Esophagus squamous epithelium (tissue), 5 donors: ENCODE data around the gene DAPK1. TPM values are rescaled to one million over a fixed set of nuclear protein-coding genes. Genes with fewer than 3 reads are reported as not detected.

Experiments used
- DNase-seq: peaks from one replicate; lab custom pipeline; 2025; lab: John Stamatoyannopoulos, UW
- H3K27ac ChIP-seq, 4 donors: fragments of 200-600 bp; sonication (generic); one replicate each; pipeline ENCODE4 v1.5.1; 2016 to 2019; ENCODE audit warnings: mild to moderate bottlenecking in 1 of 4
- H3K27me3 ChIP-seq, 4 donors: fragments of 200-600 bp; sonication (generic); 1 replicate in 3 of 4; 2 replicates in 1 of 4; pipeline versions ENCODE4 v1.5.1 to v1.6.0; 2017 to 2021; ENCODE audit warnings: antibody characterized with exemption in 1 of 4
- H3K36me3 ChIP-seq, 3 donors: fragments of 200-600 bp; sonication (generic); one replicate each; pipeline ENCODE4 v1.5.1; 2016 to 2019
- H3K4me1 ChIP-seq, 3 donors: fragments of 200-600 bp; sonication (generic); one replicate each; pipeline ENCODE4 v1.5.1; 2017 to 2019
- H3K4me3 ChIP-seq, 4 donors: fragments of 200-600 bp; sonication (generic); 1 replicate in 3 of 4; 2 replicates in 1 of 4; pipeline ENCODE4 v1.5.1; 2016 to 2019; ENCODE audit warnings: mild to moderate bottlenecking in 2 of 4, moderate library complexity in 1 of 4
- H3K9me3 ChIP-seq, 3 donors: fragments of 200-600 bp; sonication (generic); one replicate each; pipeline ENCODE4 v1.5.1; 2016 to 2019
- POLR2A ChIP-seq, 4 donors: fragments of 450-650 bp; IDR thresholded peaks; one replicate each; pipeline ENCODE4 v1.6.1; 2017; ENCODE audit warnings: antibody characterized with exemption in 4 of 4, mild to moderate bottlenecking in 4 of 4, moderate library complexity in 3 of 4
- WGBS, 2 donors: methylation state at CpG; one replicate each; pipeline ENCODE4 v1.1.5; 2018; 5-methylcytosine and 5-hydroxymethylcytosine counted together
- intact Hi-C: fragments of 100-400 bp; cut with DNase I; formaldehyde crosslinking; loops from one replicate; pipeline ENCODE4 v1.15.0; 2022
- total RNA-seq, 4 donors: library from RNA; depleted of rRNA; stranded (reverse); fragments of >200 nt; gene quantifications; one replicate each; pipeline ENCODE4 v1.1.0, GENCODE V29; 2016
- TF ChIP-seq, protein P1 (sequence below), 6 experiments: fragments of 450-650 bp in 4 of 6; fragments of 200-600 bp in 2 of 6; sonication (generic) in 2 of 6; IDR thresholded peaks; one replicate each; pipeline ENCODE4 v1.5.1; 2016 to 2019; ENCODE audit warnings: antibody characterized with exemption in 6 of 6, mild to moderate bottlenecking in 4 of 6, moderate library complexity in 4 of 6
- donor health status: DM: yes; HTN: yes; CAD: no.

The DAPK1 gene
- total RNA-seq, 4 donors from 2014 or later = 2.2 to 14.5 (median 5.5) TPM

DNA sequence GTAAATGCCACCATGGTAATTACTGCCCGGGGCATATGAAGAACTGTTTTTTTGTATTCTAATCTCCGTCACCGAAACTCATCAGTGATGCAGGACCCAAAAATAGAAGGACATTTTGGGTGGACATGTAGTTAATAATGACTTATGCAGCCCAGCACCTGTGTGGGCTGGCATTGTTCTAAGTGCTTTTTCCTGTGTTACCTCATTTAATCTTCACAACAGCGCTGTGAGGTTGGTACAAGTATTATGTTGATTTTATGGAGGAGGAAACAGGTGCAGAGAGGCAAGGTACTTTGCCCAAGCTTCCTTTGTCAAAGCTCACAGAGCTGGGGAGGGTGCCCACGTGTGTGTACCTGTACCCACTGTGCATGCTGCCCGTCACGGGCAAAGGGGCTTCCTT is 58.4 kb downstream of the DAPK1 start:
- TF ChIP-seq POLR2A (IDR thresholded peaks at IDR 0.05) = no peak
- TF ChIP-seq, protein P1, sequence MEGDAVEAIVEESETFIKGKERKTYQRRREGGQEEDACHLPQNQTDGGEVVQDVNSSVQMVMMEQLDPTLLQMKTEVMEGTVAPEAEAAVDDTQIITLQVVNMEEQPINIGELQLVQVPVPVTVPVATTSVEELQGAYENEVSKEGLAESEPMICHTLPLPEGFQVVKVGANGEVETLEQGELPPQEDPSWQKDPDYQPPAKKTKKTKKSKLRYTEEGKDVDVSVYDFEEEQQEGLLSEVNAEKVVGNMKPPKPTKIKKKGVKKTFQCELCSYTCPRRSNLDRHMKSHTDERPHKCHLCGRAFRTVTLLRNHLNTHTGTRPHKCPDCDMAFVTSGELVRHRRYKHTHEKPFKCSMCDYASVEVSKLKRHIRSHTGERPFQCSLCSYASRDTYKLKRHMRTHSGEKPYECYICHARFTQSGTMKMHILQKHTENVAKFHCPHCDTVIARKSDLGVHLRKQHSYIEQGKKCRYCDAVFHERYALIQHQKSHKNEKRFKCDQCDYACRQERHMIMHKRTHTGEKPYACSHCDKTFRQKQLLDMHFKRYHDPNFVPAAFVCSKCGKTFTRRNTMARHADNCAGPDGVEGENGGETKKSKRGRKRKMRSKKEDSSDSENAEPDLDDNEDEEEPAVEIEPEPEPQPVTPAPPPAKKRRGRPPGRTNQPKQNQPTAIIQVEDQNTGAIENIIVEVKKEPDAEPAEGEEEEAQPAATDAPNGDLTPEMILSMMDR (IDR thresholded peaks at IDR 0.05) = no peak

GRCh38 chr9:87556821-87557220 is 59.2 kb downstream of the DAPK1 start:
- no peaks in the 10 kb centered on the region for H3K36me3 ChIP-seq
- intact Hi-C loops = no loop called here
- peak overlapping the region in 2 of 4 donors; percentile 4 to 36 for H3K27ac ChIP-seq
- 64 to 69% methylated on average over 6 of the region's 6 CpGs for WGBS, 2 donors
- no peak for TF ChIP-seq POLR2A (IDR thresholded peaks at IDR 0.05)
- TF ChIP-seq, protein P1 (IDR thresholded peaks at IDR 0.05) = no peak
- no peaks in the 10 kb centered on the region for H3K27me3 ChIP-seq
- DNase-seq = no peak
- H3K9me3 ChIP-seq = no peaks in the 10 kb centered on the region
- peaks cover 0 to 33% (median 0%) of the 10 kb centered on the region in 3 donors for H3K4me1 ChIP-seq
- H3K4me3 ChIP-seq = no peak overlapping the region

More for the DNA sequence above, 58.4 kb downstream of the DAPK1 start:
- Histone ChIP-seq H3K4me1 (peaks cover 0 to 33% (median 0%) of the 10 kb centered on the region in 3 donors), H3K27me3 (no peaks in the 10 kb centered on the region), H3K9me3 (no peaks in the 10 kb centered on the region), H3K36me3 (no peaks in the 10 kb centered on the region), H3K27ac (peak overlapping the region in 2 of 4 donors; percentile 4 to 36), H3K4me3 (no peak overlapping the region)
- no peak for DNase-seq
- intact Hi-C loops = no loop called here
- 52 to 69% methylated on average over 7 of the region's 7 CpGs for WGBS, 2 donors

GRCh38 chr9:87557996-87558395 is 60.3 kb downstream of the DAPK1 start:
- WGBS, 2 donors = 22 to 53% methylated on average over 1 of the region's 1 CpG
- TF ChIP-seq POLR2A (IDR thresholded peaks at IDR 0.05) = no peak
- TF ChIP-seq, protein P1 (IDR thresholded peaks at IDR 0.05) = no peak
- H3K4me1 ChIP-seq = peaks cover 0 to 33% (median 0%) of the 10 kb centered on the region in 3 donors
- DNase-seq = no peak
- no peaks in the 10 kb centered on the region for H3K9me3 ChIP-seq
- no peak overlapping the region for H3K4me3 ChIP-seq
- H3K27ac ChIP-seq = no peak overlapping the region
- intact Hi-C loops = no loop called here
- no peaks in the 10 kb centered on the region for H3K27me3 ChIP-seq
- H3K36me3 ChIP-seq = no peaks in the 10 kb centered on the region

- H3K4me3 ChIP-seq = no peak overlapping the region
- H3K4me1 ChIP-seq = peaks cover 0 to 33% (median 0%) of the 10 kb centered on the region in 3 donors
- WGBS, 2 donors = 74 to 81% methylated on average over 3 to 4 of the region's 5 CpGs
- H3K27me3 ChIP-seq = no peaks in the 10 kb centered on the region
- TF ChIP-seq, protein P1 (IDR thresholded peaks at IDR 0.05) = no peak
- intact Hi-C loops = no loop called here
- no peak overlapping the region for H3K27ac ChIP-seq
- H3K36me3 ChIP-seq = no peaks in the 10 kb centered on the region
- DNase-seq = no peak
- H3K9me3 ChIP-seq = no peaks in the 10 kb centered on the region
These were observed 61.0 kb downstream of the DAPK1 start for GRCh38 chr9:87558606-87559190.

DNA sequence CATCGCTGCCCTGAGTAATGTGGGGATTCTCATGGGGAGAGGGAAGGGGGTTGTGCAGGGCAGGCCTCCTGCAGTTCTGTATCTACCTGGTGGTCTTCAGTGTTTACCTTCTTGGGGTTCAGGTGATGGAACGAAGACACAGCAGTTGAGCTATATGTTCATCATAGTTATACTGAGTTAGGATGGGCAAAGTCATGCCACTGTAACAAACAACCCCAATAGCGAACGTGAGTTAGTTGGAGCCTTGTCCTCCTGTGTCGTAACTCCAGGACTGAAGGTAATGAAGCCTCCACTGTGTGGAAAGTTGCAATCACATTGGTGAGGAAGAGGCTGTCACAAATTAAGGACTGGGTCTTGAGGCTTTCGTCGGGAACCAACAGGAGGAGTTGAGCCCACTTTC is 64.4 kb downstream of the DAPK1 start:
- Histone ChIP-seq H3K4me1 (peaks cover 0 to 24% (median 0%) of the 10 kb centered on the region in 3 donors), H3K4me3 (no peak overlapping the region), H3K36me3 (no peaks in the 10 kb centered on the region), H3K27me3 (no peaks in the 10 kb centered on the region), H3K27ac (no peak overlapping the region), H3K9me3 (no peaks in the 10 kb centered on the region)
- WGBS, 2 donors = 85 to 86% methylated on average over 6 to 7 of the region's 7 CpGs
- DNase-seq = no peak
- intact Hi-C loops = no loop called here
- no peak for TF ChIP-seq POLR2A (IDR thresholded peaks at IDR 0.05)
- TF ChIP-seq, protein P1 (IDR thresholded peaks at IDR 0.05) = no peak
